GM19099 (cell line): ENCODE measurements around the gene GRID1.

ENCODE experiments used
- POLR2A ChIP-seq: IDR thresholded peaks from 3 replicates; pipeline ENCODE4 v1.6.1; 2011; ENCODE audit warnings: low read depth; ENCODE audit not compliant: insufficient read length; ENCODE audit errors: extremely low read depth

Gene GRID1

DNA sequence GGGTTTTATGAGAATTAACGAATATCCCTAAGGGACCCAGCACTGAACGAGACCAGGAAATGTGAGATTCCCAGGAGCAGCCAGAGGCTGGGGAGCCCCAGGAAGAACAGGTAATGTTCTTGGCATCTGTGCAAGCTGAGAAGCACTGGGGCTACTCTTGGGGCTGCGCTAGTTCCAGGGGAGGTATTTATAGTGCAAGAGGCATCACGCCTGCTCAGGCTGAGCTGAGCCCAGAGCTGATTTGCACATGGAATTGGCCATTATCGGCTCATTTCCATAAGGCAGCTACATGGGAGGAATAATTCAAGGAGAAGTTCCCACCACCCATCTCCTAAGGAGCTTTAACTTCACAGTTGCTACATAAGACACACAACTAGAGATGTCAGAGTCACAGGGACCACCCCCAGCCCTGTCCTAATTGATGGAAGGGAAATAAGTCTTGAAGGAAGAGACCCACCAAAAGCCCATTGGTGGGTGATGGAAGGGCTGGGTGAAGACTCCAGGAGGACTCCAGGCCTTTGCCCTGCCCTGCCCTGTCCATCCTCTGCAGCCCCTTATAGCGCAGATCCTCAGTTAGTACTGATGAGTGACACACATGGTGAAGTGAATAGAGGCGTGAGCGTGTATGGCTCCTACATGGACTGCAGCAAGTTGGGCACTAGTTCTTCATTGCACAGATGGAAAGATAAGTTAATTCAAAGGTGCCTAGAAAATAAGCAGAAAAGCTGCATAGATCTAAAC, 178.9 kb downstream of the GRID1 start:
- TF ChIP-seq POLR2A: no peak

GRCh38 chr10:86186633-86187032, 180.0 kb downstream of the GRID1 start:
- no peak for TF ChIP-seq POLR2A

DNA sequence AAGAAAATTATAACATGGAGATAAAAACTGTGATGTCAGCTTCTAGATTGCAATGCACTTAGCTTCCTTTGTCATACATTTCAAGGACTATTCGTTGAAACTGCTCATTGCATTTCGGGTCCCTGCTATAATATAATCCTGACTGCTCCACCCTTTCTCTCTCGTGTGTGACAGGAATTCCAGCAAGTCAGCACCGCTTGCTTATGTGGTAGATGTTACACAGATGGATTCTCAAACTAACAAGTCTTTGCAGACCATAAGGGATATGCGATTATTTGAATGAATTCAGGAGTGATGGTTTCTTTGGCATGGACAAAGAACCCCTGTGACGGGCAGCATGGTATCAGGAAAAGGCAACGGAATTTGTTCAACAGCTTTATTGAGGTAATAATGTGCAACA, 184.0 kb downstream of the GRID1 start:
- no peak for TF ChIP-seq POLR2A

DNA sequence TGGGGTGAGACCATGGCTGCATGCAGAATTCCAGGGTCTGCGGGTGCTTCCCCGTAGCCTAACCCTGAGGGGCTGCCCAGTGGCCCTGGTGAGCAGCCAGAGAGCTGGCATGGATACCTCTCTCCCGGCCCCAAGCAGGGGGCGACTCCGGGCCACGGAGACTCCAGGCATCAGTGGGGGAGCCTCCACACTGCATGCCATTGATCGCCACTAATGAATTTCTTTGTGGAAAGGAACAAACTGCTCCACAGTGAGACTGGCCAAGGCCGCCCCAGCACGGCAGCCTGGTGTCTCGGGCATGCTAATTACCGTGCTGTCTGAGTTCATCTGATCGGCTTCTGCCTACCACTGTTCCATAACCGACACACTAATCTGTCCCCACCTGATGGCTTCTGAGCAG, 184.4 kb downstream of the GRID1 start:
- no peak for TF ChIP-seq POLR2A

GRCh38 chr10:86180861-86181260, 185.7 kb downstream of the GRID1 start:
- no peak for TF ChIP-seq POLR2A

DNA sequence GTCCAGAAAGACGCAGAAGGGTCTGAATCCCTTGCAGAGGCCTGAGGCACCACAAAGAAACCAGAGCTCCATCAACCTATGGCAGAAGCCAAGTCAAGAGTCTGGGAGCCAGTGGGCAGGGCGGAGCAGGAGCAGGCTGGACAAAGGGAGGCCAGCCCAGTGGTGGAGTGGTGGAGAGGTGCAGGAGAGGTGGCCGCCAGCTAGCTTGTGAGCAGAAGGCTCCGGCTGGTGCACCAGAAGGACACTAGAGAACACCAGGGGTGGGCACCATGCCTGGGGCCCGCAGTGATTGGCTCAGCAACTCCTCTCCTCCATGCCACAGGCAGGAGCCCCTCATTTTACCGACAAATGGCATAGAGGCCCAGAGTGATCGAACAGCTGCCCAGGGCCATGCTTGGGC, 186.6 kb downstream of the GRID1 start:
- no peak for TF ChIP-seq POLR2A

GRCh38 chr10:86179153-86179524, 187.5 kb downstream of the GRID1 start:
- TF ChIP-seq POLR2A: no peak

DNA sequence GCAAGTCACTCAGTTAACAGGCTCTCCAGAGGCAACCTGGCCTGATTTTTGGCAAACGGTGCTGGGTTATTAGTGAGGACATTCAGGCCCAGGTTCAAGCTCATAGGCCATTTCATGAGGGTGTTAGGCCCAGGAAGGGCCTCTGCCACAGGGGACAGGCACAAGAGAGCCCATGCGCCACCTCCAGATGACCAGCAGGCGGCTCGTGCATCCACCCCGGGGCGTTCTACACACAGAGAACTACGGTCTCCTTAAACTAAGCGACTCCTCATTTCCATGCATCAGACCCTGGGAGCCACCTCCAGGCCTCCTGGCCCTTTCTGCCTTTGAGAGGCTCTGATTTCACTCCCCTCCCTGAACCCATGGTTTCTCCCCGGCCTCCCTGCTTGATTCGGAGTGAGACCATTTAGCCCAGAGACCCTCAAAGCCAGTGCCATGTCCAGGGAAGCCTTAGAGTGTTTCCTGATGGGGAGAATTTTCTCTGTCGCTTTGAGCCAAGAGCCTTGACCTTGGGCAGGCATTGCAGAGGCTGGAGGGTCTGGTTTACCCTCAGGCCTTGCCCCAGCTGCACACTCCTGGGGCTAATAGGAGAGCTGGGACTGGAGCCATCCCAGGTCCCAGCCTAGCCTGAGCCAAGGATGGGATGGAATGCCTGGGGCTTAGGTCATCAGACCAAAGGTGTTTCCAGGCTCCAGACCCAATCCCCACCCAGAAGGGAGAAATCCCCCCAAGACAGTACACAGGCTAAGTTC, 188.0 kb downstream of the GRID1 start:
- TF ChIP-seq POLR2A: no peak

DNA sequence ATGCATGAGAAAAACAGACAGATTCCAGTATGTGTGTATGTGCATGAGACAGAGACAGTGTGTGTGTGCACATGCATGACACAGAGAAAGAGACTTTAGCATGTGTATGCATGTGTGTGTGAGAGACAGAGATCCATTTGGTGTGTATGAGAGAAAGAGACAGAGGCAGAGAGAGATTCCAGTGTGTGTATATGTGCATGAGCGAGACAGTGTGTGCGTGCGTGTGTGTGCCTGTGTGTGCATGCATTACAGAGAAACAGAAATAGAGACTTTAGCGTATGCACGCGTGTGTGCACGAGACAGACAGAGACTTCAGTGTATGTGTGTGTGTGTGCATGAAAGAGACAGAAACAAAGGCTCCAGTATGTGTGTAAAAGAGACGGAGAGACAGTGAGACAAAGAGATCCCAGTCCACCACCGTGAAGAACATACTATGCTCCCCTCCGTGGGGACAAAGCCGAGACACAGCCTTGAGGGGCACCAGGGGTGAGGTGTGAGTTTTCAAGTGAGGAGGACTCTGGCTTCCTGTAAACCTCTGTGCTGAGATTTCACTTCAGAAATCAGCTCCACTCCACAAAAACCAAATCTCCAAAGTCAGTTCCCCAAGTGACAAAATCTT, 188.9 kb downstream of the GRID1 start:
- no peak for TF ChIP-seq POLR2A

GRCh38 chr10:86176850-86177536, 189.6 kb downstream of the GRID1 start:
- no peak for TF ChIP-seq POLR2A

GRCh38 chr10:86172301-86172700, 194.3 kb downstream of the GRID1 start:
- TF ChIP-seq POLR2A: no peak

- TF ChIP-seq POLR2A: no peak
Observed at GRCh38 chr10:86170255-86171108, 196.1 kb downstream of the GRID1 start.

GRCh38 chr10:86169506-86170254, 196.9 kb downstream of the GRID1 start:
- no peak for TF ChIP-seq POLR2A

- TF ChIP-seq POLR2A: no peak
Observed at GRCh38 chr10:86169066-86169465, 197.5 kb downstream of the GRID1 start.

DNA sequence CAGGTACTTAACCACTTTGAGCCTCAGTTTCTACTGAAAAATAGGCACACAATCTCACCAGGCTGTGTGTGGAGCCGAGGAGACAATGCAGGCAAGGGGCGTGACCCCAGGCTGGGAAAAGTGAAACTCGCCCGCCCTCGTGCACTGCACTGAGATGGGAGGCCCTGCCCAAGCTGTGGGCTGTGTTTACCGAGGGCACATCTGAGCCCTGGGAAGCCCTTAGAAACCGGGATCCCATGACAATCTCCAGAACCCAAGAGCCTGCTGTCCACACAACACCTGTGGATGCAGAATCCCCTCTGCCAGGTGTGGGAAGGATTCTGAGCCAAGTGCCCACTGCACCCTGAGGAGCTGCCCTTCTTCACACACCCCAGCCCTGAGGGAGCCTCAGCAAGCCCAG, 198.3 kb downstream of the GRID1 start:
- no peak for TF ChIP-seq POLR2A

DNA sequence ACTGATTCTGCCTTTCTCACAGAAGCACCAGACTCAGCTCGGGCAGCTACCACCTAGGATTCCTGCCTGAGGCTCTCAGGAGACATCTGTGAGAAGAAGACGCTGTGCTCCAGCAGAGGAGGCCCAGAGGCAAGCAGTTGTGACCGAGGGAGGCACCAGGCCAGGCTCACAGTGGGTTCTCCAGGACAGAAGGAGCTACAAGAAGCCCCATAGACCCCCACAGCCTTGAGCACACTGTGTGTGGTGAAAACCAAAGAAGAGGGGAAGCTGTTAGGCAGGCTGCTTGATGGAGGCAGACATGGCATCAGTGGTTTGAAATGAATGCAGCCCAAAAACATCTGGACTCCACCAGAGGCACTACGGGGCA, 198.8 kb downstream of the GRID1 start:
- no peak for TF ChIP-seq POLR2A
